ENCODE results near the gene MEDAG. TPM values are rescaled to one million over a fixed set of nuclear protein-coding genes. Genes with fewer than 3 reads are reported as not detected.

MEDAG gene
- polyA plus RNA-seq, 4 donors = 0.66 to 44.1 (median 2.4) TPM

DNA sequence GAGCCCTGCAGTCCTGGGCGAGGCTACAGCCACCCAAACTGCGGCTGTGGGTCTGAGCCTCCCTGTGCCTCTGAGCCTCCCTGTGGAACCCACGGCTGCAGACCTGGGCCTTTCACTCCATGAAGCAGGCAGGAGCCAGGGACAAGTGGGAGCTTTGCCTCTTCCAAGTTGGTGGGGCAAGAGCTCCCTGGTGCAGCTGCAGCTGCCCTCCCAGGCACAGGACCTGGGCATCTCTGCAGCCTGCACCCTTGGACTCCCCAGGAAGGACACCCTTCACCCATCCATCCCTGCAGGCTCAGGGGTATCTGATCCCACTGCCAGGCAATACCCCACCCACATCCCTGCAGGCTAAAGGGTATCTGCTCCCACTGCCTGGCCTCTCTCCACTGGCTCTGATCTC lies 28.7 kb downstream of the MEDAG start:
- no peak for DNase-seq (ENCODE audit: low read depth in 4 of 4, low spot score in 3 of 4)

DNA sequence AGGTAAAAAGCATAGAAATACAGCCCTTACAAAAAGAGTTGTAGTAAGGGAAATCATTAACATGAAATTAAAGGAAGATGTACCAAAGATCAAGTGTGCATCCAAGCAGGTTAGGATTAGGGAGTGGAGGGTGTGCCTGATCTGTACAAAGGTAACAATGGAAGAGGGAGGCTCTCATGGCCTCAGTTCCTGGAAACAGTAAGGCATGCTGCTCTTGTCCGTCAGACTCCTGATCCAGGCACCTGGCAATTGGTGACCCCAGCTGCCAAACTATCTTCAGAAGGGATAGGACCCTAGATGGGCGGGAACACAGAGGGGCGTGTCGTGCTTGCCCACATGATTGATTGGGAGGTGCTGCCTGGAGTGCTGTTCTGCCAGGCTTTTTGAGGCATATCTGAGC lies 30.9 kb downstream of the MEDAG start:
- peak in 1 of 4 donors; percentile 6 for DNase-seq (ENCODE audit: low read depth in 4 of 4, low spot score in 3 of 4)

DNA sequence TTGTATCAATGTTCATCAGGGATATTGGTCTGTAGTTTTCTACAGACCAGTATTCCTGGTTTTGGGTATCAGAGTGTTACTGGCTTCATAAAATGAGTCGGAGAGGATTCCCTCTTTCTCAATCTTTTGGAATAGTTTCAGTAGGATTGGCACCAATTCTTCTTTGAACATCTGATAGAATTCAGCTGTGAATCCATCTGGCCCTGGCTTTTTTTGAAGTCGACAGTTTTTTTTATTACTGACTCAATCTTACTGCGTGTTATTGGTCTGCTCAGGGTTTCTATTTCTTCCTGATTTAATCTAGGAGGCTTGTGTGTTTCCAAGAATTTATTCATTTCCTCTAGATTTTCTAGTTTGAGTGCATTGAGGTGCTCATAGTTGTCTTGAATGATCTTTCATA lies 37.8 kb downstream of the MEDAG start:
- DNase-seq (ENCODE audit: low read depth in 4 of 4, low spot score in 3 of 4) = no peak

DNA sequence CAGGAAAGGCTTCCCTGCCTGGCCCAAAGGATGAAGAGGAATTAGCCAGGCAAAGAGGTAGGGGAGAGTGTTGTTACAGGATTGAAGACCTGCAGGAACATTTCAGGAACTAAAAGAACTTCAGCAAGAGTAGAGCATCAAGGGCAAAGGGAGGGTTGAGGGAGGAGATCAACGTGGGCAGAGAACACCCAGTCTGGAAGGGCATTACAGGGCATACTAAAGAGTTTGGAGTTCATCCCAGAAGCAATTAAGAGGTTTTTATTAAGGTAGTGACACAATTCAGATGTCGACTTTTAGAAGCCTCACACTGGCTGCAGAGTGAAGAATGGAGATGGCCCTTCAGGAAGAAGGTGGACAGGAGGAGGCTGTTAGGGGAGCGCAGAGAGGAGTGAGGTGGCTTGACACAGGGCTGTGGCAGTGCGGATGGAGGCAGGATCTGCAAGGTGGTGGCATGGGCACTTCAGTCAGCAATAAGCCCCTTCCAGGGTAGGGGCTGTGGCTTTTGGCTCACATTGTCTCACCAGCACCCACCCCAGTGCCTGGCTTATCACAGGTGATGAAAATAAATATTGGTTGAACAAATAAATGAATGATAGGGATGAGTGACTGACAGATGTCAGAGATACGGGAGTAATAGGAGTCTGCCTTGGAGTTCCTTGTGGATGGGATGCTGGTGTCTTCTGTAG lies 51.3 kb downstream of the MEDAG start:
- no peak for DNase-seq (ENCODE audit: low read depth in 4 of 4, low spot score in 3 of 4)

DNA sequence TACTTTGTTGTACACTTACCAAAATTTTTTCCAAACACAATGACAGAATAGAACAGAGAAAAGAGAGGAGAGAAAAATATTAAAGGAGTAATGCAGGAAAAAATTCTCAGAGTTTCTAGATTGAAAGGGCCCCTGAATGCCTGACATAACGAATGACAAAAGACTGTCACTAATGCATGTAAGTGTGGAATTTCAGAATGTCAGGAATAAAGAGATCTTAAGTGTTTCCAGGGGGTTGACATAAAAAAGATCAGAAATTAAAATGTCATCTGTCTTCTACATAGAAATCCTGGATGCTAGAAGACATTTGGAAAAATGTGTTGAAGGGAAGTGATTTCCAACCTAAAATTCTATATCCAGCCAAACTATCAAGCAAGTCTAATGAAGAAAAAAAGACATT lies 53.6 kb downstream of the MEDAG start:
- DNase-seq (ENCODE audit: low read depth in 4 of 4, low spot score in 3 of 4) = no peak

DNA sequence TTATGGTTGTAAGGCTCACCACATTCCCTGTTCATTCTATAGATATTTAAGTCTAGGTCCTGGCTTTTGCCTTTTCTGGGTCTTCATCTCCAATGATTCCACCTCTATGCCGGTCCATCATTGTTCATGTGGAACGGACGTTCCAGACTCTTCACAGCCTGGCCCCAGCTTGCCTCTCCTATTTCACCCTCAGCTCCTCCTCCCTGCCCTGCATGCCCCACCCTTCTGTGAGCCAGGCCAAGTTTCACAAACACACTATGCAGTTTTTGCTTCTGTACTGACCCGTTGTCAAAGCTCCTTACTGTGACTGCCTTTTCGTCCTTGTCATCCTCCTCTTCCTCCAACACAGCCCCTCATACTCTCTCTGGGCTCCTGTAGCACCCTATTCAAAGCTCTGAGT lies 57.7 kb downstream of the MEDAG start:
- DNase-seq (ENCODE audit: low read depth in 4 of 4, low spot score in 3 of 4) = peak in 1 of 4 donors; percentile 15

DNA sequence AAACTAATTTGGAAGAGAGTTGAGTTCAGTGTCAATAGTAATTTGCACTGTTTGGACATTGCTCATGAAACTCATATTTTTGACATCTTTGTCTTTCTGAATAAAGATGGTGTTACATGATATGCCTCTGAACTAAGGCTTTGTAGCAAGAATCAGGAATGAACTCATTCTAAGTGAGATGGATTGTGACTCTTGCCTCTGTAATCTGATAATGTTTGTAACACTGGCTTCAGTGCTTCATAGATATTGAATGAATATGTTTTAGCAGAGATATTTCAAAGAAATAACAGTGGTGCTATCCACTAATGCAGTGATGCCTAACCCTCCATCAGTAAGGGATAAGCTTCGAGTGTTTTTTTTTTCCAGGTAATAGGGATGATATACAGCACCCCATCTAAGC lies 59.3 kb downstream of the MEDAG start:
- no peak for DNase-seq (ENCODE audit: low read depth in 4 of 4, low spot score in 3 of 4)

DNA sequence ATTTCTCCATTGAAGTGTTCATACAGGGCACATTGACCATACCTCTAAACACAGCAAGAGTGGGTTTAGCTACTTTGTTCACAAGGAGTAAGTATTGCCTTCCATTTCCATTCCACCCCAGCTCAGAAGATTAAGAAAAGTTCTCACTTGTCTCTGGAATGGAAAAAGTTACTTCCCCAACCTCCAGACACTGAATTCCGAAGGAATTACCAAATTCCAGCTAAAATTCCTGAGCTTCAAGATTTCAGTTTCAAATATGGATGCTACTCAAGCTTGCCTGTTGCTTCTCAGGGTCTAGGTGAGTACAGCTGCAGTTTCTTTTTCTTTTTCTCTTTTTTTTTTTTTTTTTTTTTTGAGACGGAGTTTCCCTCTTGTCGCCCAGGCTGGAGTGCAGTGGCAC lies 60.0 kb downstream of the MEDAG start:
- DNase-seq (ENCODE audit: low read depth in 4 of 4, low spot score in 3 of 4) = no peak

DNA sequence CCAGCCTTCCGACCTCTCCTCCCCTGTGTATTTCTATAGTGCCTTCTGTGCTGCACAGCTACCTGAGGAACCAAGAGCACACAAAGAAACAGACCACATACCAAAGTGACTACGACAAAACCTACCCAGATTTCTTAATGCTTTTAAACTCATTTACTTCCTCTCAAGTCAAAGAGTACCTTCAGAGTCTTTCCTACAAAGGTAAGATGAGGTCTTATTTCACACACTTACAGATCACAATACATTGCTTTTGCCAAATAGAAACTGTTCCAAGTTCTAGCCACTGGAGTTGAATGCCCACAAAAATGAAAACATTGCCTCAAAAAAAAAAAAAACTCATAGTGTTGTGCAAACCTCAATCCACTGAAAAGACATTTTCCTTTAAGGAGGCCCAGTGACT lies 62.8 kb downstream of the MEDAG start:
- no peak for DNase-seq (ENCODE audit: low read depth in 4 of 4, low spot score in 3 of 4)

DNA sequence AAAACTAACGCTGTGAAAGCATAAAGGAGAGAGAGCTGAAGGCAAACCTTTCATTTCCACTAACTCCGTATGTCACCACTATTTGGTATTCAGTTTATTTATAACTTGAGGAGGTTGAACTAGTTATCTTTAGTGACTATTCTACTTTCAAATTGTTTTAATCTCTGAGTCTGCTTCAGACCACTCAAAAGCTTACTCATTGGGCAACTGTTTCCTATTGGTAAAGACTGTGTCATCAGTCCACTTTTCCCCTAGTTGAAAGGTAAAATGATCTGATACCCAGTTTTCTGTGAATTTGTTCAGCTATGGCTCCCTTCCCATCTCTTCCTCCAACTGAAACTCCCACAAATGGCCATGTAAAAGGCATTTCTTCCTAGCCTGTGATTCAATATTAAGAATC lies 65.5 kb downstream of the MEDAG start:
- no peak for DNase-seq (ENCODE audit: low read depth in 4 of 4, low spot score in 3 of 4)

DNA sequence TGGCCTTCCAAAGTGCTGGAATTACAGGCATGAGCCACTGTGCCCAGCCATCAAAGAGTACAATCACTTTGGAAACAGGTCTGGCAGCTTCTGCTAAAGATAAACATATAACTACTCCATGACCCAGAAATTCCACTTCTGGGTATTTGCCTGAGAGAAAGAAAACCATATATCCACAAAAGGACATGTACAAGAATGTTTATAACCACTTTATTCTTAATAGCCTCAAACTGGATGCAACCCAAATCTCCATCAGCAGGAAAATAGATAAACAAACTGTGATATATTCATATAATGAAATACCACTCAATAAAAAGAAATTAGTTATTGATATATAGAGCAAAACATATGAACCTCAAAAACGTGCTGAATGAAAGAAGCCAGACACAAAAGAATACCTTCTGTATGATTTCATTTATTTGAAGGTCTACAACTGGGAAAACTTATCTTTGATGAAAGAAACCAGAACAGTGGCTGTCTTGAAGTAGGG lies 66.9 kb downstream of the MEDAG start:
- DNase-seq (ENCODE audit: low read depth in 4 of 4, low spot score in 3 of 4) = no peak

DNA sequence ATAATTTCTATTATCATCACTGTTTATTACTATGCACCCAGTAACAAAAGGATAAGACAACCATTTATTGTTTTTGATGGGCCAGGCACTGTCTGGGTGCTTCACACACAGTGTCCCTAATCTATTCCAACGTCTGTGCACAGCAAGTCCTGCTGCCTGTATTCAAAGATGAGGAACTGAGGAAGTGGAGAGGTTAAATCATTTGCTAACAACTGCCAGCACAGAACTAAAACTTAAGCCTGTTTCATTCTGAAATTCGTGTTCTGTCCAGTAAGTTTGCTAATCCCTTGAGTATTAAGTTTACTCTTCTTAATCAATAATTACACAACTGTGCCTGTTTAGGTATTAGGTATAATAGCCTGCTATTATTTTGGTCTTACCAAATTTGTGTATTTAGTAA lies 68.3 kb downstream of the MEDAG start:
- DNase-seq (ENCODE audit: low read depth in 4 of 4, low spot score in 3 of 4) = no peak

Other genes with a start within 250 kb of the MEDAG start
- gene ALOX5AP, start 170.7 kb upstream of the MEDAG start, polyA plus RNA-seq (ENCODE audit: insufficient read length in 4 of 4) = 10 to 100 TPM in 1 of 4 donors, 1 to 10 TPM in 3; 4.4 to 13.2 (median 5.3) TPM
- gene TEX26, start 26.4 kb downstream of the MEDAG start, polyA plus RNA-seq (ENCODE audit: insufficient read length in 4 of 4) = 1 to 10 TPM in 2 of 4 donors, under 1 TPM in 2; 0.31 to 3.0 (median 0.97) TPM

All from left renal pelvis (tissue), 4 donors.